WI38 (cell line): ENCODE results near the gene MST1R.

Experiments used
- H3K4me3 ChIP-seq: 2 replicates; pipeline ENCODE4 v1.5.1; 2011; ENCODE audit warnings: low read depth, mild to moderate bottlenecking, control low read depth, low read length
- TF ChIP-seq, protein P1 (sequence below): IDR thresholded peaks from 2 replicates; pipeline ENCODE4 v1.5.1; 2012; ENCODE audit warnings: low read depth, mild to moderate bottlenecking, control low read depth, low read length

The MST1R gene

DNA sequence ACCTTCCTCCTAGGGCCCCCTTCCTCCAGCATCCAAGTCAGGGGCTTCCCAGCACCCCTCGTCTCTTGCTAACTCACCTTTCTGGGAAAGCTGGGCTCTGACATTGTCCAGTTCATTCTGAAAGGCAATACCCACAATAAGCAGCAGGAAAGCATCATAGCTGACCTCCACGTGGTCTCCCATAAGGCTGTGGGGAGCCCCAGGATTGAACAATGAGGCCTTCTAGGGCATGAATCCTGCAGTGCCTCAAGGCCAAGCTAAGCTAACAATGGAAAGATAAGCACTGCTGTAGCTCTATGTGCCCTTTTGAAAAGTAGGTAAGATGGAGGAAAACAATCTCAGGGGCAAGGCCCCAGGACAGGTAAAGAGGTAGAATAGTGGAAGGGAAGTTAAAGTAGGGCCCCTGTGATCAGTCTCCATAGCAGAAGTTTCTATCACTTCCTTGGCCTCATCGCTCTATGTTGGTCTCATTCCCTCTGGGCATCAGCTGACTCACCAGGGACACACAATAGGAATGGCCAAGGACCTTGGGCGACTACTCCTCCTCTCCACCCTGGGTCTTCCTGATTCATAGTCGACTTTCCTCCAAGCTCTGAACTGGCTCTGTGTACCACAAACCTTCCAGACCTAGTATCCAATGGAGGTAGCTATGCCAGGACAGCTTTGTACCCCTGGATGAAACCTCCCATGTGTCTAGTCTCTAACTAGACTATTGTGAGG is 59.0 kb downstream of the MST1R start:
- TF ChIP-seq, protein P1, sequence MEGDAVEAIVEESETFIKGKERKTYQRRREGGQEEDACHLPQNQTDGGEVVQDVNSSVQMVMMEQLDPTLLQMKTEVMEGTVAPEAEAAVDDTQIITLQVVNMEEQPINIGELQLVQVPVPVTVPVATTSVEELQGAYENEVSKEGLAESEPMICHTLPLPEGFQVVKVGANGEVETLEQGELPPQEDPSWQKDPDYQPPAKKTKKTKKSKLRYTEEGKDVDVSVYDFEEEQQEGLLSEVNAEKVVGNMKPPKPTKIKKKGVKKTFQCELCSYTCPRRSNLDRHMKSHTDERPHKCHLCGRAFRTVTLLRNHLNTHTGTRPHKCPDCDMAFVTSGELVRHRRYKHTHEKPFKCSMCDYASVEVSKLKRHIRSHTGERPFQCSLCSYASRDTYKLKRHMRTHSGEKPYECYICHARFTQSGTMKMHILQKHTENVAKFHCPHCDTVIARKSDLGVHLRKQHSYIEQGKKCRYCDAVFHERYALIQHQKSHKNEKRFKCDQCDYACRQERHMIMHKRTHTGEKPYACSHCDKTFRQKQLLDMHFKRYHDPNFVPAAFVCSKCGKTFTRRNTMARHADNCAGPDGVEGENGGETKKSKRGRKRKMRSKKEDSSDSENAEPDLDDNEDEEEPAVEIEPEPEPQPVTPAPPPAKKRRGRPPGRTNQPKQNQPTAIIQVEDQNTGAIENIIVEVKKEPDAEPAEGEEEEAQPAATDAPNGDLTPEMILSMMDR, result no peak
- no peak overlapping the region for H3K4me3 ChIP-seq

DNA sequence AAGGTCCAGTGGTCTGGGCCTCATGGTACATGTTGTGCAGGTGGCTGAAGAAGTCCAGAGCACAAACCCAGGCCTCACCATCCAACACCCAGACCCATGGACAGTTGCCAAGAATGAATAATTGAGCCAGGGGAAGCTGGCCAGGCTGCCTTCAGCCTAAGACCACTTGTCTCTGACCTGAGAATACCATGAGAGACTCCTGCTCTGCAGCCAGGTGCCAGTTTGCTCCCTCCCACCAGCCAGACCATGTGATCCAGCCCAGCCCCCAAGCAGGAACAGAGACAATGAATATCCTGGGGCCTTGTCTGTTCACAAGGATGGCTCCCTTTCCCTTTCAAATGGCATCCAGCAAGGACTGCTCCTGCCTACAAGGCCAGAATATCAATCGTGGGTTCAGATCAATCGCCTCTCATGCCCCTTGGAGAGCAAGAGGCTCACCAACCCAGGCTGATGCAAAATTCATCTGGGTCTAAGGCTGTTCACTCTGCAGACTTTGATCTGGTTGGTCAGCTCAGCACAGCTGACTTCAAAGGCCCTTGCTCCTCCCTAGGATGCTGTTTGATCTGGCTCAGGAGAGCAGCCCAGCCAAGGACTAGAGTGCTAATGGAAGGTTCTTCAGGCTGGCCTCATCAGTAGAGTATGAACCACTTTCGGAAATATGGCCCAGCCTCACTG is 60.7 kb downstream of the MST1R start:
- no peak overlapping the region for H3K4me3 ChIP-seq
- TF ChIP-seq, protein P1, result no peak

DNA sequence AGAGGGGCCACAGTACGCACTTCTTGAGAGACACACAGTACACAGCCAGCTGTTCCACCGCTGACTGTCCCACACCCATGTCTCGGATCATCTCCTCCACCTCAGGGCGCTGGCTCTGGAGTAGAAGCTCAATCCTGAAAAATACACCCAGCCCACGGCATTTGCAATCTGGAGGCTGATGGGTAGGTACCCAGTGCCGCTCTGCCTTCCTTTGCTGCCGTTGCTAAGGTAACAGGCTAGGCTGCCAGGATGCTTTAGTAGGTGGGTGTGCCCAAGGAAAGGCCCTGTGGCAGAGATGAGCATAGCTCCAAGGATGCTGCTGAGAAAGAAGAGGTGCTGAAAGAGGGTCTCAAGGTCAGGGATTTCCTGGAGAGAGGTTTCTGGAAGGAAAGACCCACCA is 61.9 kb downstream of the MST1R start:
- TF ChIP-seq, protein P1, result no peak
- H3K4me3 ChIP-seq, result no peak overlapping the region

DNA sequence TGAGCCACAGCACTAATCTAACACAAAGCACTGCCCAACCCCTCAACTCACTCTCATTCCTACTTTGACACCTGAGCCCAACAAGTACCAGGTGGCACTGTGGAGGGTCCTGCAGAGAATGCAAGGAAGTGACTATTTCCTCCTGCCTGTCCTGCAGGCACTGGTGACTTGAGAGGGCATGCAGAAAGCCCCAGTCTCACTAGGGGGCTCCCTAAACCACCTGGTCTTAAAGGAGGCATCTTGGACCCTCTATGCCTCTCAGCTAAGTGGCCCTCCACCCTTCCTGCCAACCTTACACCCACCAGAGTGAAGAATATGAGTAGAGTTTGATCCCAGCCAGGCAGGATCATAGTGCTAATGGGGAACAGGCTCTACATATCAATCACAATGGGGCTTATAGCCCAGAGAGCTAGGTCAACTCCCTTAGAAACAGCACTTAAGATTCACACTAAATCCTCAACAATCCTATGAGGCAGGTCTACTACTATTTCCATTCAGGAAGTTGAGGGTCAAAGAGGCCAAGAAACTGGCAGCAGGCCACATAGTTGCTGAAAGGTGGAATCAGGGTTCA is 62.5 kb downstream of the MST1R start:
- H3K4me3 ChIP-seq, result no peak overlapping the region
- TF ChIP-seq, protein P1, result no peak; the same call in 1 of the 2 replicates

DNA sequence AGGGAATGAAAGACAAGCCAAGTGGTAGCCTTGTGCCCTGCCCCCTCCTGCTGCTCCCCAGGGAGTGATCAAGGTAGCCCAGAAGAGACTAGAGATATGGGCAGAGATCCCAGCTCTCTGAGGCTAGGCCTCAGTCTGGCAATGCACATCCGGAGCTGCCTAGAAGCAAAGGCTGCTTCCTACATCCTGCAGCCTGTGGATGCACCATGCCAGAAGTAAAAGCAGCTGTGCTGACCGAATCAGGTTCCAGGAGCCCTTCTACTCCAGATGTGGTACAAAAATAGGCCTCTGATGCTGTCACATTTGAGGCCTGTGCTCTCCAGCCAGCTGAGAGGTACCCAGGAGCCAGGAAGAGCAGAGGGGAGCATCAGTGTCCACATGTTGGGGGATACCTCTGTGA is 63.3 kb downstream of the MST1R start:
- TF ChIP-seq, protein P1, result no peak
- no peak overlapping the region for H3K4me3 ChIP-seq

DNA sequence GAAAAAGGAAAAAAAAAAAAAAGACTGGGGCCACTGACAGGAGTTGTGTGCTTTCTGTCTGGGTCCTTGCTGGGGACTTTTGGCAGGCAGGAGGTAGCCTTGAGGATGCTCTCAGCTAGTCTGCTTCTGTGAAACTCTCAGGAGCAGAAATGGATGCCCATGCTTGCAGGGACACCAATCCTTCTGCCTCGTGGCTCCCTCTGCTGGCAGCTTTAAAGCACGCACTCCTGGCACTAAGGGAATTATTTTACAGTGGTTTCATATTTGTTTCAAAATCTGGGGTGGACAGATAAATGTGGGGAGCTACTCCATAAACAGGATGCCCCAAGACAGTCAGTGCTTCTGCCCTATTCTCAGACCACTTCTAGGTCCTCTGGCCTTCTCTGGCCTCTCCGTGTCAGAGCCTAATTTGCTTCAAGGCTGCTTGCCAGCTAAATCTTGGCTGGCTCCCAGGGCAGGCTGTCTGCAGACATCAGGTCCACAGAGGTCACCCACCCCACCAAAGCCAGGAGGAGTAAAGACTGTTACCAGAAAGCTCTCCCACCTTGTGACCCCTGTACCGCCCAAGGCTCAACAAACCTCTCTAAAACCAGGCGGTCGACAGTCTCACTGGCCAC is 64.4 kb downstream of the MST1R start:
- TF ChIP-seq, protein P1, result peak; percentile 66
- no peak overlapping the region for H3K4me3 ChIP-seq
